Glomerular visceral epithelial cell (primary cell): Measurements from ENCODE around the gene SLC25A11.

Experiments
- DNase-seq: peaks from one replicate; pipeline ENCODE4 v3.0.0-alpha.2; 2016; ENCODE audit errors: extremely low spot score

The SLC25A11 gene

DNA sequence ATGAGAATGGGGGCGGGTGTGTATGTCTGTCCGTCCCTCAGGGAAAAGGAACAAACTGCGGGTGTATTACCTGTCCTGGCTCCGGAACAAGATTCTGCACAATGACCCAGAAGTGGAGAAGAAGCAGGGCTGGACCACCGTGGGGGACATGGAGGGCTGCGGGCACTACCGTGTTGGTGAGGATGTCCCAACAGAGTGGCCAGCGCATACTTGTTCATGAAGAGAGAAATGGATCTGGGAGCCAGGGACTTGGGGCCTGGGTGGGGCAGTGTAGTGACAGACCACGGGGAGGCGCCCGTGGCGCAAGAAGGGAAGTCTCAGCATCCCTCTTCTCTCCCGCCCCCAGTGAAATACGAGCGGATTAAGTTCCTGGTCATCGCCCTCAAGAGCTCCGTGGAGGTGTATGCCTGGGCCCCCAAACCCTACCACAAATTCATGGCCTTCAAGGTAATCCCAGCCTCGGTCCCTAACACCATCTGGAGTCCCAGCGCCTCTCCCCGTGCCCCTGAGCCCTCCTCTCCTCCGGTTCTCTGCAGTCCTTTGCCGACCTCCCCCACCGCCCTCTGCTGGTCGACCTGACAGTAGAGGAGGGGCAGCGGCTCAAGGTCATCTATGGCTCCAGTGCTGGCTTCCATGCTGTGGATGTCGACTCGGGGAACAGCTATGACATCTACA lies 44.1 kb downstream of the SLC25A11 start:
- DNase-seq, result no peak

DNA sequence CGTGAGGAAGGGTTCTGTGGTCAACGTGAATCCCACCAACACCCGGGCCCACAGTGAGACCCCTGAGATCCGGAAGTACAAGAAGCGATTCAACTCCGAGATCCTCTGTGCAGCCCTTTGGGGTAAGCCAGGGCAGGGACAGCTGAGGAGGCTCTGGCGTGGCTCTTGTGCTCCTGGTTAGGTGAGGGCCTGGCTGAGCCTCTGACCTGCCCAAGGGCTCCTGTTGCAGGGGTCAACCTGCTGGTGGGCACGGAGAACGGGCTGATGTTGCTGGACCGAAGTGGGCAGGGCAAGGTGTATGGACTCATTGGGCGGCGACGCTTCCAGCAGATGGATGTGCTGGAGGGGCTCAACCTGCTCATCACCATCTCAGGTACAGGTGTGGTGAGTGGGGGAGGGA lies 44.7 kb downstream of the SLC25A11 start:
- DNase-seq, result no peak

DNA sequence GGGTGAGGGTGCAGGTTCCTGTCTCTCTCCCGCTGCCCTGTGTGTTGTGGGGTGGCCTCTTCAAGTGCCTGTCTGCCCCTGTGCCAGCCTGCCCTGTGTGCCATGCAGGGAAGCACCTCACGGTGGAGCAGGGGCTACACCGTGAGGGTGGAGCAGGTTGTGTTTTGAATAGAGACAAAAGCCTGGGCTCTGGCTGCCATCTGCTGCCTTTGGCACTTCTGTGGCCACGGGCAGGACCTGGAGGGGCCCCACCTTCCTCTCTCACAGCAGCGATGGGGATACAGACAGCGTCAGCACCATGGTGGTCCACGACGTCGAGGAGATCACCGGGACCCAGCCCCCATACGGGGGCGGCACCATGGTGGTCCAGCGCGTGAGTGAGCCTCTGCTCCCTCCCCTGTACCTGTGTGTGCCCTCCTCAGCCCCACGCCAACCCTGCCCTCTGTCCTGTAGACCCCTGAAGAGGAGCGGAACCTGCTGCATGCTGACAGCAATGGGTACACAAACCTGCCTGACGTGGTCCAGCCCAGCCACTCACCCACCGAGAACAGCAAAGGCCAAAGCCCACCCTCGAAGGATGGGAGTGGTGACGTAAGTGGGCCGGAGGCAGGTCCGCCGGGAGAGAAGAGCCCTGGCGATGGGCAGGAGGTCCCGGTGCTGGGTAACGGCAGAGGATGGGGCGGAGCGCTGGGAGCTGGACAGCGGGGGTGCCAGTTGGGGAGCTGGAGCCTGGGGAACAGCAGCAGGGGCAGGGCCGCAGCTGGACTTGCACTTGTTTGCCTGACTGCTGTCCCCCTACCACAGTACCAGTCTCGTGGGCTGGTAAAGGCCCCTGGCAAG lies 45.9 kb downstream of the SLC25A11 start:
- no peak for DNase-seq

DNA sequence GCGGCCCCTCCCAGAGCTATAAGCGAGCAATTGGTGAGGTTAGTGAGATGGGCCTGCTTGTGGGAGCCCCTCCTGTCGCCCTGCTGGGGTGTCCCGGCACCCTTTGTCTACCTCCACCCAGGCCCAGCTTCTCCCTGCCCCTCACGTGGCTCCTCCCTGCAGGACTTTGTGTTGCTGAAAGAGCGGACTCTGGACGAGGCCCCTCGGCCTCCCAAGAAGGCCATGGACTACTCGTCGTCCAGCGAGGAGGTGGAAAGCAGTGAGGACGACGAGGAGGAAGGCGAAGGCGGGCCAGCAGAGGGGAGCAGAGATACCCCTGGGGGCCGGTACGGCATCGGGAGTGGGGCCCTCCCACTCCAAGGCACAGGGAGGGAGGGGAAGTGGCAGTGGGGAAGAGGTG lies 46.6 kb downstream of the SLC25A11 start:
- no peak for DNase-seq

DNA sequence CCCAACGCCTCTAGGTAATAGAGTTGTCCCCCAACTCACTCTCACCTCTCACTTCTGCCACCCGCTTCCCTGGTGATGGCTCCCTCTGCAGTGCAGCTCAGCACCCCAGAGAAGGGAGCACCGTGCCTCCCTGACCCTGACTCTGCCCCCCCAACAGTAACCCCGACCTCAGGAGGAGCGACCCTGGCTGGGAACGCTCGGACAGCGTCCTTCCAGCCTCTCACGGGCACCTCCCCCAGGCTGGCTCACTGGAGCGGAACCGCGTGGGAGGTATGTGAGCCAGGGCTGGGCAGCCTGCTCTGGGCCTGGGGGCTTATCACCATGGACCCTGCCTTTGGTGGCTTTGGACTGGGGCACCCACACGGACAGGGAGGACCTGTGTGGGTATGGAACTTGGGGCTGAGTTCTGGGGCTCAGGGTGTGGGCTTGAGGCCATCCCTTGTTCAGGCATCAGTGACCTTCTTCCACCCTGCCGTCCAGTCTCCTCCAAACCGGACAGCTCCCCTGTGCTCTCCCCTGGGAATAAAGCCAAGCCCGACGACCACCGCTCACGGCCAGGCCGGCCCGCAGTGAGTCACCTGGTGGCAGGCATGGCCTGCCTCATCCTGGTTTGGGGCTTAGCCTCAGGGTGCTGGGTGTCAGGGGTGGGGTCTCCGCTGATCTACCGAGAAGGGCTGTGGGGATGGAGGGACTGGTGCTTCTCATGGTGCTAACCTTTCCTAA lies 47.2 kb downstream of the SLC25A11 start:
- no peak for DNase-seq

DNA sequence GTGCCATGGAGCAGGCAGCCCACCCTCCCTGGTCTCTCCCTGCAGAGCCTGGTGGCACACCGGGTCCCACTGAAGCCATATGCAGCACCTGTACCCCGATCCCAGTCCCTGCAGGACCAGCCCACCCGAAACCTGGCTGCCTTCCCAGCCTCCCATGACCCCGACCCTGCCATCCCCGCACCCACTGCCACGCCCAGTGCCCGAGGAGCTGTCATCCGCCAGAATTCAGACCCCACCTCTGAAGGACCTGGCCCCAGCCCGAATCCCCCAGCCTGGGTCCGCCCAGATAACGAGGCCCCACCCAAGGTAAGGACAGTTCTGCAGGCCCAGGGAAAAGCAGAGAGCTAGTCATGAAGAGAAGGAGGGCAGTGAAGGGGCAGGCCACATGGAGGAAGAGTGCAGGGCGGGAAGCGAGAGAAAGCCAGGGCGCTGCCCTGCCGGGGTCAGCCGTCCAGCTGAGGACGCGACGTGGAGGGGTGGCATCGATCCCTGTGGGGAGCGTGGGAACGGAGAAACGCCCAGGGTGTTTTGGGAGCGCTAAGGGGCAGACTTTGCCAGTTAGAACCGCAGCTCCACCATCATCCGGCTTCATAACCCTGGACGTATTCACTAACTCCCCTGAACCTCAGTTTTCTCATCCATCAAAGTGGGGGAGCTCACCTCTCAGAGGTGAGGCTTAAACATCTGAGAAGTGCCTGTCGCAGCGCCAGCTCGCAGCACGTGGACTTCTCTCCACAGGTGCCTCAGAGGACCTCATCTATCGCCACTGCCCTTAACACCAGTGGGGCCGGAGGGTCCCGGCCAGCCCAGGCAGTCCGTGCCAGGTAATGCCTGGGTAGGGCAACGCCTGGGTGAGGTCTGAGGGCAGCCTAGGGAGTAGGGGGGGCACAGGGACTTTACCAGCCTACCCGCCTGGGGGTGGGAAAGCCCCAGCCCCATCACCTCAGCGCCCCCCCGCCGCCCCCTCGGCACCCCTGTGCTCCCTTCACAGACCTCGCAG lies 48.1 kb downstream of the SLC25A11 start:
- no peak for DNase-seq

DNA sequence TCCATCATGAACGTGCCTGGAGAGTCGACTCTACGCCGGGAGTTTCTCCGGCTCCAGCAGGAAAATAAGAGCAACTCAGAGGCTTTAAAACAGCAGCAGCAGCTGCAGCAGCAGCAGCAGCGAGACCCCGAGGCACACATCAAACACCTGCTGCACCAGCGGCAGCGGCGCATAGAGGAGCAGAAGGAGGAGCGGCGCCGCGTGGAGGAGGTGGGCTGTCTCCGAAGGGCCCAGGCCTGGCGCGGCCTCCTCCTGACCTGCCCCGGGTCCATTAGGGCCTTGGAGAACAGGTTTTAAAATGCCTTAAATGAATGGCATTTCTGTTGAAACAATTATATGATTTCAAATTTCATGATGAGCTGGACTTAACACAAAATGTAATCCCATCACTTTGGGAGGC lies 52.3 kb downstream of the SLC25A11 start:
- no peak for DNase-seq
